Stimulated activated CD8-positive, alpha-beta memory T cell treated with anti-CD3 and anti-CD28 coated beads, Interleukin-2, amount 100 ng/mL, for 1 hour (primary cell): ENCODE measurements around the gene POLD2.

Experiments
- DNase-seq, 2 donors: peaks; one replicate each; pipeline ENCODE4 v3.0.0-alpha.2; 2020; ENCODE audit warnings: low read depth in 2 of 2

POLD2 gene

DNA sequence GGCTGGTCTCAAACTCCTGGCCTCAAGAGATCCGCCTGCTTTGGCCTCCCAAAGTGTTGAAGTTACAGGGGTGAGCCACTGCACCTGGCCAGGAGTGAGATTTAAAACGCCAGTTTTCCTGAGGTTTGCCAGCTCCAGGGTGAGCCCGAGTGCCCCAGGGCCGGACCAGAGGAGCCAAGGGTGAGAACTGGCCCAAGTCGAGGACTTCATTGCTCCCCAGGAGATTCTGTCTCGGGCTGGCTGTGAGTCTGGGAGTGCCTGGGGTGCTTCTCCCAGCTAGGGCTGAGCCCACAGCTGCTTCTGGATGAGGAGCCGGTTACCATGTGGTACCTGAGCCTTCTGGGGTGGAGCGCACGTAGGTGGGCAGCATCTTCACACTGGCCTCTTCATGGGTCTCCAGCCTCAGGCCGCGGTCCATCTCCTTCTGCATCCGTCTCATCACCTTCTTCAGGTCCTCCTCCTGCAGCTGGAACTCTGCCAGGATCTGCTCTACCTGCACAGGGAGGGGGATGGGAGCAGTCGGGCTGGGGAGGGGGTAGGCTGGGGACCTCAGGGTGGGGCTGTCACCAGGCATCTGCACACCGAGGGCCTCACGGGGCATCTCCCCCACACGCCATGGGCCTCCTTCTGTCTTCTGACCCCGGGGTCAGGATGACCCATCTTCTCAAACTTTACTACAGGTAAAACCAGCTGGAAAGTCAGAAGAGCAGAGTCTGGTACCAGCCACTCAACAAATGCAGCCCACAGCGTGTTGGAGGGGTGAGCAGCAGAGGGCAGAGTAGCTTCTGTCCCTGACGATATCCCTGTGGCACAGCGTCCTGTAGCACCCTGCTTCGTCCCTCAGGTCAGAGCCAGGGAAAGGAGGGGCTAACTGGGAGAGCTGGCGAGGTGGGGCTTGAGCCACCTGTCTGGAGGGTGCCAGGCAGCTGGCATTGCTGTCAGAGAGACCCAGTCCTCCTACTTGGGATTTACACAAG lies 29.9 kb upstream of the POLD2 start:
- DNase-seq = no peak

DNA sequence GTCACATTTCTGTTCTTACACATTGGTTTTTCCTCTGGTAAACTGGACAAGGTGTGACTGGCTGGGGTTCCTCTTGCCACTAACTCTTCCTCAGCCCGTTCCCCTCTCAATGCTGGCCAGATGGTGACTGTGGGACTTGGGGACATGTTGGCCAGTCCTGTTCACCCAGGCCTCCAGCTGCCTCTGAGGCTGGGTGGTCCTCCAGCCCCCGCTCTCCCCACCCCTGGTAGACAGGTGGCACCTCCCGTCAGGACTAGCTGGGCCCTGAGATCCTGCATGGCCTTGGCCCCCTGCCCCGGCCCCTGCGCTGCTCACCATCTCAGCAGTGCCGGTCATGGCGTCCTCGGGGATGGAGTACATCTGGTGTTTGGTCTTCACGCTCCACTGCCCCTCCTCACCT lies 28.6 kb upstream of the POLD2 start:
- no peak for DNase-seq

DNA sequence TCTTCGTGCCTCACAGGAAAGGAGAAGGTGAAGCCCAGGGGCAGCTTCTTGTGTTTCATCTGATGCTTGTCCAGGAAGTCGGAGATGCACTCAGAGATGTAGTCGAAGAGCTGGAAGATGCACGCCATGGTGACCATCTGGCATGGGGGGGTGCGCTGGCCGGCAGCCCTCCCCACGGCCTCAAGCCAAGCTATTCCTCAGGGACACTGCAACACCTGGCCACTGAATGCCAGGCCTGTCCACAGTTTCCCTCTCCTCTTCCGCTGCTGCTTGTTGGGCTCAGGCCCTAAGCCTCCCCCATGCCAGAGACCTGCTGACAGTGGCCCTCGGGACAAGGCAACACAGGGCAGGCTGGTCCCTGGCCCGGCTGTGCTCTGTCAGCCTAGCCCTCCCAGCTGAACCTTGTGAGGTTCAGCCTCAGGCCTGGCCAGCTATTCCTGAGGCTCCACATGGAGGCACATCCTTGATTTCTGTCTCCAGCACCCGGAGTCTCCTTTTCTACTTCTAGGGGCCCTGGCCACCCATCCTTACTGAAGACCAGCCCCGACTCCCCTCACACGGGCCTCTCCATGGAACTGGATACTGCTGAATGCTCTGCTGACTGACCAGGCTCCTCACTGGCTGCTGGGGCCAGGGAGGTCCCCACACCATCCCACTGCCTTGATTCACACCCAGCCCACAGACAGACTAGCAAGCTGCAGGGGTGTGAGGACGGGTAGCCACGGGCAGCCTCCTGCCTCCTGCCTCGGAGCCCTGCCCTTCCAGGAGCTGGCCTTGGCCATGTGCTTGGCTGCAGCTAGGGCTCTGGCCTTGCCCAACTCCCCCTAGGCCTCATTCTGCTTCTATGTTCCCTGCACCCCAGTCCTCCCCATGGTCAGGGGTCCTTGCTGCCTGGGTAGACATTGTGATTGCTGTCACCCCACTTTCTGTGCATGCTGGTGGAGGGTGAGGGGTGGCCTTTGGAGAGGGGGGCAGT lies 27.9 kb upstream of the POLD2 start:
- no peak for DNase-seq

DNA sequence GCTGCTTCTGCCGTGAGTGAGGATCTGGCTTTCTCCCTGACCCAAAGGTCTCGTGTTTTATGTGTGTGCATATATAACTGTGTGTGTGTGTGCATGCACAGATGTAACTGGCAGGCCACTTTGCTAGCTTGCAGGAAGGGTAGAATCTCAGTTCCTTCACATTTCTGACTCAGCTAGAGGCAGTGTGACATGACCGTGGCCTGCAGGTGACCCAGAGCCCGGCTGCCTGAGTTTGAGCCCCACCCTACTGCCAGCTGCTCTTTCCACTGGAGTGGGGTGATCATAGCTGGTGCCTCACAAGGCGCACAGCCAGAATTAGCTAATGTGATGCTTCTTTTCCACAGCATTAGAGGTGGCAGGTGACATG lies 27.1 kb upstream of the POLD2 start:
- DNase-seq = no peak

GRCh38 chr7:44149571-44150465 lies 26.5 kb upstream of the POLD2 start:
- no peak for DNase-seq

GRCh38 chr7:44148961-44149536 lies 25.7 kb upstream of the POLD2 start:
- DNase-seq = no peak

DNA sequence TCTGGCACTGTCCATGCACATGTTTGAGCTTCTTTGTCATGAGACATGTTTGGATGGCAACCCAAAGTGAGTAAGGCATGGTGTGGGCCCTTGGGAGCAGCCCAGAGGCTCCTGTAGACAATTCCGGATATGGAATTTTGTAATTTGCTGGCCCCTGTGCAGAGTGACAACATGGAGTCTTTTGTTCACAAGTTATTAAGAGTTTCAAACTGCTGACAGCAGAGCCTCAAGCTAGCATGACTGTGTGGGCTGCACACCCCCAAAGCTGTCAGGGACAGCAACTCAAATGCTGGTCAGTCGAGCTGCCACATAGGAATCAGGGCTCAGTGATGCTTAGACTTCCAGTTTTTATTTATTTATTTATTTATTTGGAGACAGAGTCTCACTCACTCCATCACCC lies 24.8 kb upstream of the POLD2 start:
- no peak for DNase-seq

GRCh38 chr7:44147026-44147991 lies 24.0 kb upstream of the POLD2 start:
- DNase-seq = no peak

- peak in 1 of 2 donors; percentile 17 for DNase-seq
These were observed 22.9 kb upstream of the POLD2 start for GRCh38 chr7:44145969-44146911.

GRCh38 chr7:44145479-44145968 lies 22.2 kb upstream of the POLD2 start:
- peak in 1 of 2 donors; percentile 30 for DNase-seq

DNA sequence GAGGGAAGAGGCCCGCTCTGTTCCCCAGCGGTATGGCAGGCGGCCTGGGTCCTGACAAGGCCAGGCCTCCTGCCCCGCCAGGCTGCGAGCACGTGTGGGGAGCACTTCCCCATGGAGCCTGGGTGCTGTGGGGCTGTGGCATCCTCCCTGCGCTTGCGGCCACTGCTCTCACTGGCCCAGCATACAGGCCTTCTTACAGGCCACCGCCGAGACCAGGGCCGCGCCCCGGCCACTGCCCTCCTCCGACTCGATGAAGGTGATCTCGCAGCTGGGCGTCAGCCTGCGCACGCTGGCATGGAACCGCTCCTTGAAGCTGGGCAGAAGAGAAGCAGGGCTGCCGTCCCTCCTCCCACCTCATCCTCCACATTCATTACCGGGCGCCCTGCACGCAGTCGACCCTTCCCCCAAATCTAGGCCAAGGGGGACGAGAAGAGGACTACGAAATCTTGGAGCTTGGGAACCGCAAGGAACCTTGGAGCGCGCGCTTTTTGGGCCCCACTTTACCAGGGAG lies 21.7 kb upstream of the POLD2 start:
- no peak for DNase-seq

GRCh38 chr7:44144426-44144967 lies 21.1 kb upstream of the POLD2 start:
- no peak for DNase-seq

DNA sequence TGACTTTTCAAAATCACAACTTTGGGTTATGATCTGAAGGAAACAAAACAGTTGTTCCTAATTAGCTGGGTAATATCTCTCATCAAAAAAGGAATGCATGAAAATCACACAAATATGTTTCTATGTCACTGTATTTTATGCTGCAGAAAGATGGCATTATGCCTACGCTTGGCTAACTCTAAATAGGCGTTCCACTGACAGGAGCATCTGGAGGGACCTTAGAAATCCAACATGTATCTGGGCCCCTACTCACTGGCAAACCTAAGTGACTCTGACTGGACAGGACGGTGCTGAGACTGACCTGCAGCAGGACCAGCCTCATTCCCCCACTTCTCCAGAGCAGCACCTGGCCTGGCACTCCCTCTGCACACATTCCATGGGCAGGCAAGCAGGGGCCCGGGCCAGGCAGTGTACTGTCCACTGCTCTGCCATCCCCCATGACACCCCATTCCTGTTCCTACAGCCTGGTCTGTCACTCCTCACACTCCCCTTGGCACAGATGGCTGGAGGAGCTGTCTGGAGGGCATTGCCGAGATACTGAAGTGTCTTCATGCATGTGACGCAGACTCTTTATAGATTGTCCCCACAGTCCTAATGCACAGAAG lies 20.4 kb upstream of the POLD2 start:
- no peak for DNase-seq

DNA sequence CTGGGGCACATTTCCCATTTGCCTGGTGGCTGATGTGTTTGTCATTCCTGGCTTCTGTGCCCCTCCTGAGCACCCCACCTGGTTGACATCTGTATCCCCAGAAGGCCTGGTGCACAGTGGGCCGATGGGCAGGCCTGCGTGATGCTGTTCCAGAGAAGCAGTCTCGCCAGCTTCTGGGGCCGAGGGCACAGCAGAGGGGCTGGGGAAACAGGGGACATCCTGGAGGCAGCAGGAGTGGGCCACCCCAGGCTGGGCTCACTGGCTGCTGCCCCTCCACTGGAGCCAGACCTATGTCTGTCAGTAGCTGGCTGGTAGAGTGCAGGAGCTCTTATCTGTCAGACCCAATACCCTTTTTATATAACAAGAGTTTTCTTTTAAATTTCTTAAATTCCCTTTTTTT lies 18.7 kb upstream of the POLD2 start:
- no peak for DNase-seq

GRCh38 chr7:44141221-44141850 lies 18.0 kb upstream of the POLD2 start, which contains the start of gene MYL7:
MYL7 (minus strand) TSS chr7:44141332; CDS start chr7:44141305, 27 bp downstream.
- no peak for DNase-seq

DNA sequence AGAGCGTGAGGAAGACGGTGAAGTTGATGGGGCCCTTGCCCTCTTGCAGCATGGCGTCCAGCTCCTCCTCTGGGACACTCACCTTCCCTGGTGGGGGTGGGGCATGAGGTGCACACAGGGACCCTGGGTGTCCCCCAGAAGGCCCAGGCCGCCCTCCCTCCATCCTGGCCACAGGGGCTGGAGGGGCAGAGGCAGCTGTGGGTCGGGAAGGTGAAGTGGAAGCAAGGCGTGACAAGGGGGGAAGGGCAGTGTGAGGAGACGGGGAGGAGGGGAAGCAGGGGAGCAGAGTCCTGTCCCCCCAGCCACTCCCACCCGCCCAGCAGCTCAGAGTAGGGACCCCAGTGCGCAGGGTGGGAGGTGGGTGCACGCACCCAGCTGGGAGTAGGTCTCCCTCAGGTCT lies 17.0 kb upstream of the POLD2 start:
- DNase-seq = no peak
